ENCODE data around the gene ITGBL1.

- TF ChIP-seq, protein P1, sequence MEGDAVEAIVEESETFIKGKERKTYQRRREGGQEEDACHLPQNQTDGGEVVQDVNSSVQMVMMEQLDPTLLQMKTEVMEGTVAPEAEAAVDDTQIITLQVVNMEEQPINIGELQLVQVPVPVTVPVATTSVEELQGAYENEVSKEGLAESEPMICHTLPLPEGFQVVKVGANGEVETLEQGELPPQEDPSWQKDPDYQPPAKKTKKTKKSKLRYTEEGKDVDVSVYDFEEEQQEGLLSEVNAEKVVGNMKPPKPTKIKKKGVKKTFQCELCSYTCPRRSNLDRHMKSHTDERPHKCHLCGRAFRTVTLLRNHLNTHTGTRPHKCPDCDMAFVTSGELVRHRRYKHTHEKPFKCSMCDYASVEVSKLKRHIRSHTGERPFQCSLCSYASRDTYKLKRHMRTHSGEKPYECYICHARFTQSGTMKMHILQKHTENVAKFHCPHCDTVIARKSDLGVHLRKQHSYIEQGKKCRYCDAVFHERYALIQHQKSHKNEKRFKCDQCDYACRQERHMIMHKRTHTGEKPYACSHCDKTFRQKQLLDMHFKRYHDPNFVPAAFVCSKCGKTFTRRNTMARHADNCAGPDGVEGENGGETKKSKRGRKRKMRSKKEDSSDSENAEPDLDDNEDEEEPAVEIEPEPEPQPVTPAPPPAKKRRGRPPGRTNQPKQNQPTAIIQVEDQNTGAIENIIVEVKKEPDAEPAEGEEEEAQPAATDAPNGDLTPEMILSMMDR (IDR thresholded peaks at IDR 0.05), result no peak
- no peak for TF ChIP-seq POLR2A (IDR thresholded peaks at IDR 0.05)
Observed at GRCh38 chr13:101406791-101407190, 45.7 kb upstream of the ITGBL1 start.

All from testis (tissue), 2 donors.